ENCODE results near the gene BRPF1.
"Not testable (repeated sequence)": the region's sequence is repeated elsewhere in the genome, so short reads cannot be mapped to it uniquely, and the experiment has no call there.

BRPF1 gene

DNA sequence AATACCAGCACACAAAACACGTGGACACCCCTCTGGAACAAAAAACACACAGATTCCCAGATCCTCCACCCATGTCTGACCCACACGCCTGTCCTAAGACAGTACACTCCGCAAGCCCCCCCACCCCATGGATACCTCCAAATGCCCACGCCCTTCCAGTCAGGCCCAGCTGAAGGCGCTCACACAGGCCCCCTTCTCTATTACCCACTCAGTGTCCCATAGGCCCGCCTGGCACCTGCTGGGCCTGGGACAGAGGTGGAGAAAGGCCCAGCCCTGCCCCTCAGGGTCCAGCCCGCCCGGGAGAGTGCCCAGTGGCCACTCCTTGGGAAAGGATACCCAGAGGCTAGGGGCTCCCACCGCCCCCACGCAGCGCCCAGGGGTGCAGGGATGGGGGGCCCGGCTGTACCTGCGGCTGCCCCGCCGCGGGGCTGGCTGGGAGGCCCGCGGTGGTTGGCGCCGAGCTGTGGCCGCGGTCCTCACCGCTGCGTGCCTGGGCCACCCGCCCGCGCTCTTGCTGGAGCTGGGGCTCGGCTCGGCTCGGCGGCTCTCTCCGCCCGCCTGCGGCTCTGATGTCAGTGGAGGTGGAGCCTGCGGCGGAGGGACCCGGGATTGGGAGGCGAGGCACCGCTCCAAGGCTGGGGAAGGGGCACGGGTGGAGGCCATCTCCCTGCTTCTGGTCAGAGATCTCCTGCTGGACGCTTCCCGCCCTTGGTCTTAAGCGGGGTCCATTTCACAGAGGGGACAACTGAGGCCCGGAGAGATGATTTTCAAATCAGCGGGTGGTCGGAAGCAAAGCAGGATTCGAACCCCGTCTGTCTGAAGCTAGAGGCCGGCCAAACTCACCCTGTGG lies 38.1 kb downstream of the BRPF1 start, which contains the start of gene CAMK1:
TSS of gene CAMK1 (minus strand) at position 522 of the 850 bp plus-strand sequence. CDS start 2,198 bp downstream, outside the sequence.
- DNase-seq: no peak

DNA sequence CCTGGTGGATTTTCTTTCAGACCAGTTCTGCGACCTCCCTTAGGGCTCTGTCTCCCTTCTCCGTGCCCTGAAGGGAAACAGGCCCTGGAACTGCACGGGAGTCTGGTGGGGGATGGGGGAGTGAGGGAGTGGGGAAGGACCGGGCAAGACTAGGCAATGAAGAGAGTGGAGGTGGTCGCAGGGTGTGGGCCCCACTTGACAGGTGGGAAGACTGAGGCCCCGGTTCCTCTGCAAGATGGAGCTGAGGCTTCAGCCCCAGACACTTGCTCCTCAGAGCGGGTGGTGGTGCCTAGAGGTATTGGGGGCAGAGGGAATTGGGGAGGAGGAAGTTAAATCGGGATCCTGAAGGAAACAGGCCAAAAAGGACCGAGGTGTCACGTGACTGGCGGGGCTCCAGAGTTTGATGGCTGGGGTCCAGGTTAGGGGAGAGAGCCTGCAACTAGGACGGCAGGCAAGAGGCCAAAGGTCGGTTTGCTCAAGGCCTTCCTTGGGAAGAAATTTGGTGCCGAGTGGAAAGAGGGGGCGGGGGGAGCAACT lies 38.8 kb downstream of the BRPF1 start:
- DNase-seq: no peak

DNA sequence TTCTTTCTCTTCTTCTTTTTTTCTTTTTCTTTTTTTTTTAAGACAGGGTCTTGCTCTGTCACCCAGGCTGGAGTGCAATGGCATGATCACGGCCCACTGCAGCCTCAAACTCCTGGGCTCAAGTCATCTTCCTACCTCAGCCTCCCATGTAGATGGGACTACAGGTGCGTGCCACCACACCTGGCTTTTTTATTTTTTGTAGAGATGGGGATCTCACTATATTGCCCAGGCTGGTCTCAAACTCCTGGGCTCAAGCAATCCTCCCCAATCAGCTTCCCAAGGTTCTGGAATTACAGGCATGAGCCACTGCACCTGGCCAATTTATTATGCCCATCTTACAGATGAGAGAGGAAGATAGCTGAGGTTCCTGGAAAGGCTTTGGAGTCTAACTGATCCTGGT lies 39.5 kb downstream of the BRPF1 start:
- not testable (repeated sequence) for DNase-seq

DNA sequence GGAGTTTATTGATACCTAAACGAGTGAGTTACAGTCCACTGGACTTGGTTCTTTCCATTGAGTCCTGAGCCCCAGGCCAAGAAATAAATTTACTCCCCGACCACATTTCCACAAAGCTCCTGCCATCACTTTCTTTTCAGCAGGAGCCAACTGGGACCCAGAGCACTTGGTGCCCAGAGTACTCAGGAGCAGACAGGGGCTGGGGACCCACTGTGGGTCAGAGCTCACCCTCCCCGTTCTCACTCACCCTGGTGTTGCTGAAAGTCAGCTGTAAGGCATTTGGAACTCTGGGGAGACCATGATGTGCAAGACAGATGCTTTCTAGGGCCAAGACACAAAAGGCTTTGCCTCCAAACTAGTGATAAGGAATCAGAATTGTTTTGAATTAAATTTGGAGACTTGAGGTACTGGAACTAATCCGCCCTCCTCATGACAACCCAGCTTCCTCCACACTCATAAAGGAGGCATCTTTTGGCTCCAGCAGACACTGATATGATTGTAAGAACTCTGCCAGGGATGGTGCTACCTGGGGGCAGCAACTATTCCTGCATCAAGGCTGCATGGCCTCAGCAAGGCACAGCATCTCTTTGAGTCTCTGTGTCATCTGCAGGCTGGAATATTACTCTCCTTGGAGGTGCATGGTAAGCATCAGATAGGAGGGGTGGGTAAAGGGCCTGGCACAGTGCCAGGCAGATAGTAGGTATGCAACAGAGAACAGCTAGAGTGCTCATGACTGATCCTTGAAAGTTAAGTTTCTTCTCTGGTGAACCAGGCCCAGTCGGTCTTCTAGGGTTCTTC lies 45.6 kb downstream of the BRPF1 start:
- no peak for DNase-seq

DNA sequence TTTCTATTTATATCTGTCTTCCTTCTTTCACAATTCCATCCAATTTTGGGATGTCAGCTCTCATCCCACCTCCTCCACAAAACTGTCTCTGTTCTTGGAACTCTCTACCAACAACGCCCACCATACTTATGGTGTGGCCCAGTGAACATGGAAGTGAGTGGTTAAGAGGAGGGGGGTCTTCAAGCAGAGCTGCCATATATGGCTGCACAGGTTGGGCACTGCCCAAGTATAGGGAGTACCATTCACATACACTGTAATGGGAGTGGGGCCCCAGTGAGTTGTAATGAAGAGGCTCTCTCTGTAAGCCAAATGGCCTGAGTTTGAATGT lies 46.1 kb downstream of the BRPF1 start:
- no peak for DNase-seq

DNA sequence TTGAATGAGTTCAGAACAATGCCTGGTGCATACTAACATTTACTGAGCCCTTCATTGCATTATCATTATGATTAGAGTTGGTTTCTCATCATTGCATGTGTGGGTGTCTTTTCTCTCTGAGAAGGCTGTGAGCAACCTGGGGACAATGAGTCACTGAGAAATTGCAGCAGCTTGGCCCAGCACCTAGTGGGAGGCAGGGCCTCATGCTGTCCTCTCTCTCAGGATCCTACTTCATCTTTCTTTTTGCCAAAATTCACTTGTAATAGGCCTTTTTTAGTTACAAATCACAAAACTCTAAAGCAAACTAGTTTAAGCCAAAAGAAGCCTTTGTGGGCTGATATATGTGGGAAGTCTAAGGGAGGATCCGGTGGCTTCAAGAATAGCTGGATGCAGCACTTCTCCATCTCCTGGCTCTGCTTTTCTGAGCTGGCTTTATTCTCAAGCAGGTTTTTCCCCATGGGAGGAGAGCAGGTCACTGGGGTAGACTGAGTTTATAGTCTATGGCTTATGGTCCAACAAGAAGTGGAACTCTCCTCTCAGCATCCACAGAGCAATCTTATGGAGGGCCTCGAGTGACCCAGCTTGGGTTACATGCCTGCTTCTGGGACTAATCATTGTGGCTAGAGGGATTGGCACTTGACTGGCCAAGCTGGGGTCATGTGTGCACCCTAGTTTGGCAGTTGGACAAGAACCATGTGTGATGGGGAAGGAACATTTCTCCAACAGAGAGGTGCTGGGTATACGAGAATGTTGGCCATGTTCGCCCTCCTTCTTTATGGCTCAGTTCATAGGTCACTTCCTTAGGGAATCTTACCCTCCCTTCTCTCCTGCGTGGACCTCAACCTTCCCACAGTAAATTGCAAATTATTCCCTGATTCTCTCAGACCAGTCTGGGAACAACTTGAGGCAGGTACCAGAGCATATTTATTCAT lies 46.9 kb downstream of the BRPF1 start:
- DNase-seq: no peak

DNA sequence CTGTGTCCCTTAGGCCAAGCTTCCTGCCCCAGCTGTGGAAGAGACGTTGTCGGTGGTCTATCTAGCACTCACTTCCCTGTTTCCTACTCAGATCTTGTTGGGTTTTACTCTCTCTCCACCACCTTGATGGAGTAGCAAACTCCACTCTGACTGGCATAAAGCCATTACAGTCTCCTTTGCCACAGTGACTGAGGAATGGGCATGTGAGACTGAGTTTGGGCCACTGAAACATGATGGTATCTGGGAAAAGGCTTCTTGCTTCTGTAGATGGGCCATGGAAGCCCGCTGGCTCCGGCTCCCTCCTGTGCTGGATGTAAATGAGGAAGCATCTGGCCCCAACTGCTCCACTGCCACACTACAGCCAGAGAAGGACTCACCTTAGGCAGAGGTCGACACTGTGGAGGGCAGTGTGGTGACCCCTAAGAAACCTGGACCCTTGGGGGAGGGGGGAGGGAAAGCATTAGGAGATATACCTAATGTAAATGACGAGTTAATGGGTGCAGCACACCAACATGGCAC lies 47.6 kb downstream of the BRPF1 start:
- DNase-seq: no peak

DNA sequence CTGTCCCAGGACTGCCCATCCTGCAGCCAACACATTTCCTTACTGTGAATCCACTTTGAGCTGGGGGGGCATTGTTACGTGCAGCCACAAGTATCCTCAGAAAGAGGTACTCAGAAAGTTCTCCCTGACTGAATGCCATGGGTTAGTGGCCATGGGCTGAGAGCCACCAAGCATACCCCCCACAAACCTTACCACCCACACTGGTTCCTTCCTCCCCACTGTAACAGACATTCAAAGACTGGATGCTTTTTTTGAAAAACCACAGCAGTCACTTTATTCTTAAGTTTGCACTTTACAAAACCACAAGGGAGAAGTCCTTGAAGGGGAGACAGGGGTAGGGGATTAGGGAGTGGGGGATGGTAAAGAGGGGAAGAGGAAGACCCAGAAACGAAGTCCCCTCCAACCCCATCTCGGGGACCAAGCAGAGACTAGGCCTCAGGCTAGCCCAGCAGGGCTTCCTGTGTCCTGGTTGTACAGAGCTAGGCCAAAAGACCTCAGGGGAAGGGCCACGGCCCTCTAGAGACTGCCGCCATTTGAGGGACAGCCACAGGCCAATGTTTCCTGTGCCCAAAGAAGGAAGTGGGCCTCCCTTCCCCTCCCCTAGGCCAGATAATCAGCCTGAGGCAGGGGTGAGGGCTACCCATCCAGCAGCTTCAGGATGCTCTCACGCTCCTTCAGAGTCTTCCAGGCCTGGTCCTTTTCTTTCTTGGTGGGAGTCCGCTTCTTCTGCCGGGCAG lies 48.4 kb downstream of the BRPF1 start:
- DNase-seq: no peak

DNA sequence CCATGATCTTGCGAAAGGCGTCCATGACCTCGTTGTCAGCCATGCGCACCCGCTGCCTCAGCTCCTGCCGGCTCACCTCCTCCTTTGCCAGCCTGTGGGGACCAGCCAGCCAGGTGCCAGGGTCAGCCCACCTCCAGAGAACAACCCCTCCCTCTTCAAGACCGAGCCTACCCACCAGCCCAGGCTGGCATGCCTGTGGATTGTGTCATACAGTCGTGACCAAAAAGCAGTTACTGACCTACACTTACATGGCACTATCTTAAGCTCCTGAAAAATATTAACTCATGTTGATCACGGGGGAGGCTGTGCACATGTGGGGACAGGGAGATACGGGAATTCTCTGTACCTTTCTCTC lies 48.9 kb downstream of the BRPF1 start:
- no peak for DNase-seq

DNA sequence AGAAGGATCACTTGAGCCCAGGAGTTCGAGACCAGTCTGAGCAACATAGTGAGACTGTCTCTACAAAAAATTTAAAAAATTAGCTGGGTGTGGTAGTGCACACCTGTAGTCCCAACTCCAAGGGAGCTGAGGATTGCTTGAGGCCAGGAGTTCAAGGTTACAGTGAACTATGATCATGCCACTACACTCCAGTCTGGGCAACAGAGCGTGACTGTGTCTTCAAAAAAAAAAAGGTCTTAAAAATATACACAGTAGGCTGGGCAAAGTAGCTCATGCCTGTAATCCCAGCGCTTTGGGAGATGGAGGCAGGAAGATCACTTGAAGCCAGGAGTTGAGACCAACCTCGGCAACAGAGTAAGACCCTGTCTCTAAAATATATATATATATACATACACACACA lies 49.4 kb downstream of the BRPF1 start:
- DNase-seq: no peak

DNA sequence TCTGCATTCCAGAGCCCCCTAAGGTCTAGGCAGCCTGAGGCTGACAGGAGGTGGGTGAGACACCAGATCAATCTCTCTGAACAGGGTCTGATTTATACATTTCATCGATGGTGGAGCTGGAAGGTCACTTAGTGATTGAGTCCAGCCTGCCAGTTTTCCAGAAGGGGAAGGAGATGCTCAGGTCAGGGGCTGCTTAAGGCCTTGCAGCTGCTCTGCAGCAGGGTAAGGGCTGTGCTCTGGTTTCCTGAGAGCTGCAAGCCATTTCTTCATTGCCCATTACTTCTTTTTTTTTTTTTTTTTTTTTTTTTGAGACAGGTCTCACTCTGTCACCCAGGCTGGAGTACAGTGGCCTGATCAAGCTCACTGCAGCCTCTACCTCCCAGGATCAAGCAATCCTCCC lies 50.0 kb downstream of the BRPF1 start:
- DNase-seq: no peak

DNA sequence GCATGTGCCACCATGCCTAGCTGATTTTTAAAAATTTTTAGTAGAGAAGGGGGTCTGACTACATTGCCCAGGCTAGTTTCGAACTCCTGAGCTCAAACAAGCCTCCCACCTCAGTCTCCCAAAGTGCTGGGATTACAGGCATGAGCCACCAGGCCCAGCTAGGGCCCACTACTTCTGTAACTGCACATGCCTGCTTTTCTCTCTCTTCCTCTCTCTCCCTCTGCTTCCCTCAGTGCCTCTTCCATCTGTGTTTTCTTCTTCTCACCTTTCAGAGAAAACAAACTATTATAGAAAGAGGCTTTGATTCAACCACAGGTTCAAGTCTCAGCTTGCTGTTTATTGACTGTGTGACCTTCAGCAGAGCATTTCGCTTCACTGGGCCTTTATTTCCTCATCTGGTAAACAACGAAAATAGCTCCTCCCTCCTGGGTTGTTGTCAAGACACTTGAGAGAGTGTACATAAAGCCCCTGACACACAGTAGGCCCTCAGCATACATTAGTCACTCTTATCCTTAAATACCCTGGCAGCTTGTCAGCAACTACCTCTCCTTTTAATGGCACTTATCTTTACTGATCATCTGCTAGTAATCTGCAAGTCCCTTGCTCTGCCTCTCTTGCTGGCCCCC lies 50.6 kb downstream of the BRPF1 start:
- DNase-seq: no peak

DNA sequence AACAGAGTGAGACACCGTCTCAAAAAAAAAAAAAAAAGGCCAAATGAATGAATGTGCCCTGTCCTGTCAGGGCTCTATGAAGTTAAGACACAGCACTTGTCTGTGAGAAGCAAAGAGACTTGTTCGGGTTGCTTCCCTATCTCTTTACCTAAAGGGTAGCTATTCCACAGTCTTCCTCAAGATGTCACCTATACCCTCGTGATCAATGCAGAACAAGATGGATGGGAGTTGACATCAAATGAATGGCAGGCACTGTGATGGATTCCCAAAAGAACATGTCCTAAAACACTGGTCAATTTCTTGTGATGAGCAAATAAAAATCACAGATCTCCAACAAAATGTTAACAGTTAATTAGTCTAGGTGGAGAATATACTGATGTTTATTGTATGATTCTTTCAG lies 51.2 kb downstream of the BRPF1 start:
- DNase-seq: no peak

DNA sequence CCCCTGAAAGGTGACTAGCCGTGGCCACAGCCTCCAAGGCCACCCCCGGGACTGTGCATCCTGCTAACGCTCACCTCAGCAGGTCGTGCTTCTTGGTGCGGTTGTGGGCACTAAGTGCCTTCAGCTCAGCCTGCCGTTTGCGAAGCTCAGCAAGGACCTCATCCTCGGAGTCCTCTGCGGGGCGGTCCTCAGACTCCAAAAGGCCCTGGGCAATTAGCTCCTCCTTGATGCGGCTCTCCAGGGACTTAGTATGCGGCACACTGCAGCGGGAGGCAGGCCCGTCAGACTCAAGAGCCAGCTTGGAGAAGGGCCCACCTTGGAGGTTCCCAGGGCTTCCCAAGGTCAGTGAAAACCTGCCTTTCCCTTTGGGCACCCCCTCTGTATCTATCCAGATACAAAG lies 52.4 kb downstream of the BRPF1 start:
- DNase-seq: no peak

DNA sequence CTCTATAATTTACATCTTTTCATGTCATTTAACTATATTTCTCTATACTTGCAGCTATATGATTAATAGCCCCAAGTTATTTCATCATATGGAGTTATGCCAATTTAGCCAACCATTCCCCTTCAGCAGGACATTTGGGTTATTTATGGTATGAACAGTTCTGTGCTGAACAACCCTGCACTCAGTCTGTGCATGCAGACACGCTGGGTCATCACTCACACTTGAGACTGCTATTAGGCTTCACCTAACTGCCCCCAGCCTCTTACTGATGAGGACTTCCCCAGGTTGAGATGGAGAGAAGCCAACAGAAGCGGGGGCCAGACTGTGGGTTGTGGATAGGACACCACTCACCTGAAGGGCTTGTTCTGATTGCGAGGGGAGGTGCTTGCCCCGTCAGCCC lies 53.4 kb downstream of the BRPF1 start:
- DNase-seq: no peak

DNA sequence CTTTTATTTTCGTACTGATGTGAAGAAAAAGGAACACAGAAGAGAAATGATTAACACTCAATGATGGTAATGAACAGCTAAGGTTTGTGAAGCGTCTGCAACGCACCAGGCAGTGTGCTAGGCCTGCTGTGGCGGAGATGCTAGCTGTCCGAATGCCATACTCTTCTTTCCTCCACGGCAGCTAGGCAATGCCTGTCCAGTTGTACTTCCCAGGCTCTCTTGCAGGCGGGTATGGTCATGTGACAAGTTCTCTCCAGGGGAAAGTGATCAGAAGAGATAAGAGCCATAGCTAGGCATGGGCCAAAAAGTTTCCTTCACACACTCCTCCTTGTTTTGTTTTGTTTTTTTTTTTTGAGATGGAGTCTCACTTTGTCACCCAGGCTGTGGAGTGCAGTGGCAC lies 54.1 kb downstream of the BRPF1 start:
- DNase-seq: no peak

DNA sequence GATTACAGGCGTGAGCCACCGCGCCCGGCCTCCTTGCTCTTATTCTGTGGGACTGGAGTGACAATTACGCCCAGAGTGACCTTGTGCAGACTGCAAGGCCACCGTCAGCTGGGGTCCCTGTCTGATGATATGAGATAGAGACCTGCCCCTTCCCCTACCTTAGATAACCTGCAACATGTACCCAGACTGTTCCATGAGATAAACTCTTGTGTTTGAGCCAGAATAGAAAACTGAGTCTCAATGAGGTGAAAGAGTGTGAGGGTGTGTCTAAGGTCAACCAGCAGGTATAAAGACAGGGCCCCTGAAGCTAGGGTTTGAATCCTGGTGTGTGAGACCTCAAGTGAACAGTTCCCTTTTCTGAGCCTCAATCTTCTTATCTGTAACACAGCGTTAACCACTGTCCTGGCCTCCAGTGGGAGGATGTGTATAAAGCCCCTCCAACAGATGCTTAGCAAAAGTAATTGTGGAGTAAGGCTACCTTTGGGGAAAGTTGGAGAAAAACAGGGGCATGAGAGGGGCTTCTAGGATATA lies 54.7 kb downstream of the BRPF1 start:
- no peak for DNase-seq

DNA sequence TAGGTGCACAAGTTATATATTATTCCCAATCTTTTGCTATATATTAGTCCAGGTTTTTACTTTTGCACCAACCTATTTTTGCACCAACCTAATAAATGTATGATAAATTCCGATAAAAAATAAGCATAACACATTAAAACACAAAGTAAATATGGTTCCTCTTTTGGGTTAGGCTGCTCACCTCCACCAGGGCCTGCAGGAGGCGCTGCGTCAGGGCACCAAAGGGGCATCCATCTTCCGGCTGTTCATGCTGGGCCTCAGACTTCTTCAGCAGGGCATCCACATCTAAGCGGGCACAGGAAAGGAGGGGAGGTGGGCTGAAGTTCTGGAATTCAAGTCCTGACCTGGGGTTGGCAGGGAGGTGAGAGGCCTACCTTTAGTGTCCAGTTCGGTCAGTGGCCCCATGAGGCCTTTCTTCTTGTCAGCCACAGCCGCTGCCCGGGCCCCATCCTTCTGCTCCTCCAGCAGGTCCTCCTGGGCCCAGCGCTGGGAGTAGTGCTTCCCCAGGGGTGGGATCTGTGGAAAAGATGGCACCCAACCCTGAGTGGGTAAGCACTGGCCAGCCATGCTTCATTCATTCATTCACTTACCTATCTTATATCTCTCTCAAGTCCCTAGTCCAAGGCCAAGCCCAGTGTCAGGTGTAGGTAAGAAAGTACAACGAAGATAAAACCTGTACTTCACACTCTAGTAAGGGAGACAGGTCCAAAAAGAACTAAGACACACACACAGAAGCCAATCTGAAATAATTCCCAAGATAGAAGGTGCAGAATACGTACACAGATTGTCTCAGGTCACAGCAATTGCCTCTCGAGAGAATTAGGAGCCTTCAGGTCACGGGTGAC lies 55.5 kb downstream of the BRPF1 start:
- no peak for DNase-seq

DNA sequence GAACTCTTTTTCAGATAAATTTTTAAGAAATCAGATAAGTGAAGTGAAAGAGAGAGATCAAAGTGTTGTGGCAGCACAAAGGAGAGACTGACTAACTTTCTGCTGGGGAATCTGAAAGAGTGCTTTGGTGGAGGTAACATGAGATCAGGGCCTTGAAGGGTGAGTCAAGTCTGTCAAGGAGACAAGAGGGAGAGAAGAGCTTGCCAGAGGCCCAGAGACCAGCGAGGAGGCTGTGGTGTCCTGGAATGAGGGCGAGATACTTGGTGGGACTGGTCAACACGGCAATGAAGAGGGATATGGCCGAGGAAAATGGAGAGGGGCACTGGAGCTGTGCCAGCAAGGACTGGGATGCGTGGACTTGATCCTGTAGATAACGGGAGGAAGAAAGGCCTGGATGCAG lies 56.2 kb downstream of the BRPF1 start:
- DNase-seq: no peak

DNA sequence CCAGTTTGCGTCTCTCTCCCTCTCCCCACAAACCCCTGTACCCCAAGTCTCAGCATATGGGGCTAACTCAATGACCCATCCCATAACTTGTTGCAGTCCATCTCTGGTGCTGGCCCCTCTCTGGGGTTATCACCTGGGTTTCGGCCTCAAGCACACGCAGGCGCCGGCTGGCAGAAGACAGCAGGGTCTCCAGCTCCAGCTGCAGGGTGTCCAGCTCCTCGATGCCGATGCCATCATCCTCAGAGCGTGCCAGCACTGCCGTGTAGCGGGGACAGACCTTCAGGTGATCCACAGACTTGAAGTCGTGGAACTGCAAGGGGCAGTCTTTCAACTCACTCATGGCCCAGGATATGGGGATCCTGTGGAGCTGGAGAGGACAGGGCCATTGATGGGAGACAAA lies 59.6 kb downstream of the BRPF1 start:
- no peak for DNase-seq
